Effector memory CD4-positive, alpha-beta T cell (primary cell): Measurements from ENCODE around the gene NTRK2.
"Not testable (repeated sequence)": the region's sequence is repeated elsewhere in the genome, so short reads cannot be mapped to it uniquely, and the experiment has no call there.

Source experiments
- DNase-seq, 3 donors: peaks; one replicate each; pipeline ENCODE4 v3.0.0-alpha.2; 2020
- H3K27ac ChIP-seq: 2 replicates; pipeline ENCODE4 v1.7.0; 2013; ENCODE audit warnings: mild to moderate bottlenecking, low read length, moderate library complexity; ENCODE audit not compliant: insufficient read depth, poor library complexity, severe bottlenecking
- H3K27me3 ChIP-seq: replicated peaks from 2 replicates; pipeline ENCODE4 v1.7.0; 2013; ENCODE audit warnings: mild to moderate bottlenecking, low read length; ENCODE audit not compliant: insufficient read depth, control insufficient read depth, poor library complexity, severe bottlenecking
- H3K36me3 ChIP-seq: 2 replicates; pipeline ENCODE4 v1.7.0; 2013; ENCODE audit warnings: mild to moderate bottlenecking, low read length, moderate library complexity; ENCODE audit not compliant: control insufficient read depth, insufficient read depth
- H3K4me1 ChIP-seq: 2 replicates; pipeline ENCODE4 v1.7.0; 2013; ENCODE audit warnings: low read length, mild to moderate bottlenecking; ENCODE audit not compliant: control insufficient read depth, insufficient read depth, poor library complexity, severe bottlenecking
- H3K4me3 ChIP-seq: 2 replicates; pipeline ENCODE4 v1.7.0; 2013; ENCODE audit warnings: low read length, low read depth, mild to moderate bottlenecking; ENCODE audit not compliant: insufficient read depth, poor library complexity, severe bottlenecking
- H3K9me3 ChIP-seq: 2 replicates; pipeline ENCODE4 v1.7.0; 2013; ENCODE audit warnings: mild to moderate bottlenecking, low read length, moderate library complexity; ENCODE audit not compliant: control insufficient read depth

NTRK2 gene

GRCh38 chr9:85069421-85069820, 399.9 kb downstream of the NTRK2 start:
- H3K27ac ChIP-seq, H3K4me3 ChIP-seq, DNase-seq, H3K4me1 ChIP-seq, H3K36me3 ChIP-seq, H3K27me3 ChIP-seq, H3K9me3 ChIP-seq: not testable (repeated sequence)
